HG03439 (cell line): ENCODE measurements around the gene OR2A42.
"Not testable (repeated sequence)": the region's sequence is repeated elsewhere in the genome, so short reads cannot be mapped to it uniquely, and the experiment has no call there.

Experiments used
- ATAC-seq: cut with Tn5 transposase; IDR thresholded peaks from one replicate; pipeline ENCODE4 v1.9.1; 2021; ENCODE audit warnings: mild to moderate bottlenecking, moderate library complexity; ENCODE audit not compliant: unreplicated experiment

The OR2A42 gene

DNA sequence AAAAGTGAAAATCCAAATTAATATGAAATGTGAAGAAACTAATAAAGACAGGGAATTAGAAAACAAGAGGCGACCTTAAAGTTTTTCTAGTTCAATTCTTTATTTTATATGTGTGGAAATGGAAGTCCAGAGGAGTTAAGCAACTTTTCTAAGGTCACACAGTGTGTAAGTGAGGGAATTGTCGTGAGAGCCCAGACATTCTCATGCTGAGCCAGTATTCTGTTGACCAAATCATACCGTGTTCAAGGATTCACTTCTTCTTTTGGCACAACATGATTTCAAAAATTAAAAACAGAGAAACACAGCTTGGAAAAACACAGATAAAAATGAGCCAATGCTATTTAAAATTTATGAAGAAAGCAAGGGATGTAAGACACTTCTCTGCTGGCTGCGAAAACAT is 12.5 kb downstream of the OR2A42 start:
- ATAC-seq = not testable (repeated sequence)

DNA sequence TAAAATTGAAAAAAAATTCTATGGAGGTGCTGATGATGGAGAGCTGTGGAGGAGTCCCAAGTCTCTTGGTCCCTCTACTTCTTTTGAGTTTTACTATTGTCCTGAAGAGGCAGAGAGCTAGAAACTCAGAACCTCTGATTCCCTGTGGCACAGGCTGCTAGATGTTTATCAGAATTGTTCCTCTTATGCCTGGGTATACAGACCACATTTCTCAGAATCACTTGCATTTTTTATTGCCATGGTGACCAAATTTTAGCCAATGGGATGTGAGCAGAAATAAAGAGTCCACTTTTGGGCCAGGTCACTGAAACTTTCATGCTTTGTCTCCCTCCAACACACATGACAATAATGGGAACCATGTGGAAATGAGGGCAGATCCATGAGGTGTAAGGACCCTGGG is 15.7 kb downstream of the OR2A42 start:
- not testable (repeated sequence) for ATAC-seq

DNA sequence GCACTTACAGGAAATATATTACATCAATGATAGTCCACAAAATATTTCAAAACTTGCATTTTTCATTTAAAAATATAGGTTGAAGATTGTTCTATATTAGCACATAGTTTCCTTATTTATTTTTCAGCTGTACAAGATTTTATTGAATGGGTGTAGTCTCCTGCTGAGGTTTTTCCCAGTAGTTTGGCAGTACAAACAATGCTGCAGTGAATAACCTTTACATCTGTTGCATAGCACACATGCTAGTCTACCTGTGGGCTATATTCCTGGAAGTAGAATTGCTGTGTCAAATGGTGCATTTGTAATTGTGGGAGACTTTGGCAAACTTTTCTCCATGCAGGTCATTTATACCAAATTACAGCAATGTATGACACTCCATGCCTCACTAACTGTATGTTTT is 18.9 kb downstream of the OR2A42 start:
- ATAC-seq = not testable (repeated sequence)

DNA sequence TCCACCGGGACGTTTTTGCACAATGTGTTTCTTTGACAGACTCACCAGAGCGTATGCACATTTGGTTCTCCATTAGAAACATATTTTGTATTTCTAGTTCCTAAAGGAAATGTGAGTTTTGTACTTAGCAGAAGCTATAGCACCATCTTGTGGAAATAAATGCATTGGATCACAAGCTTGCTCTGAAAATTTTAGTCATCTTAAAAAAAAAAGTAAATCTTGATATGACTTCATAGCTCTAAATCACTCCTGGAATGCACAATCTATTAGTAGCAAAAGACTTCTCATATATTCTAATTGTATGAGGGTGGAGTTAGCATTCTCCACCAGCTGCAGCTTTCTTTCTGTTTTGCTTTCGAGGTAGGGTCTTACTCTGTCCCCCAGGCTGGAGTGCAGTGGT is 20.3 kb downstream of the OR2A42 start:
- ATAC-seq = not testable (repeated sequence)

DNA sequence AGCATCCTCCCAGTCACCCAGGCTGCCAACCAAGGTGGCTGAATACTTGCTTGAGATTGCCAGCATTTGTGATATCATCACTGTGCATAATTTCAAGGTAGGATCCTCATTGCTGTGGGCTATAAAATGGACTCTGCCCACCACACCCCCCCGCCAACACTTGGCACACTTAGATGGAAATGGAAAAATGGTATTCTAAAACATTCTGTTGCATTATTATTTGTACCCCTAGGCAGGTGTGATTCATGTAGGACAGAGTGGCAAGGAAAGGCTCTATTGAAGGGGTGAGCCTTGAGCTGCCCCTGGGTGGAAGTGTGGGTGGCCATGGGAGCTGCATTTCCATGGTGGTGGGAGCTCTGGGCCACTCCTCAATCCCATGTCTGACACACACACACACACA is 20.8 kb downstream of the OR2A42 start:
- ATAC-seq = not testable (repeated sequence)

DNA sequence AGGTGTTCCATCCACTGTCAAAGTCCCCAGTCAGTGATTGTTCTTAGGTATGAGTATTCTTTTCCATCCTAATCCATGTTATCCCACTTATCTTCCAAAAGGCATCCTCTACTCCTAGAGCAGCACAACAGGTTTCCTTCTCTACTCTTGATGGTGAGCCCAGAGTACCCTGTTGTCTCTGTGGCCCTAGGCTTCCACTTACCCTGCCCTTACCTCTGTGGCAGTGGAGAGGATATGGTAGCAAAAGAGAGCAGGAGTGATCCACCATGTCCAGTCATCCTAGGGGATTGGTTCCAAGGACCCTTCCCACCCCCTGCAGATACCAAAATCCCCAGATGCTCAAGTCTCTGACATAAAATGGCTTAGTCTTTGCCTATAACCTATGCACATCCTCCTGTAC is 22.2 kb downstream of the OR2A42 start:
- not testable (repeated sequence) for ATAC-seq

DNA sequence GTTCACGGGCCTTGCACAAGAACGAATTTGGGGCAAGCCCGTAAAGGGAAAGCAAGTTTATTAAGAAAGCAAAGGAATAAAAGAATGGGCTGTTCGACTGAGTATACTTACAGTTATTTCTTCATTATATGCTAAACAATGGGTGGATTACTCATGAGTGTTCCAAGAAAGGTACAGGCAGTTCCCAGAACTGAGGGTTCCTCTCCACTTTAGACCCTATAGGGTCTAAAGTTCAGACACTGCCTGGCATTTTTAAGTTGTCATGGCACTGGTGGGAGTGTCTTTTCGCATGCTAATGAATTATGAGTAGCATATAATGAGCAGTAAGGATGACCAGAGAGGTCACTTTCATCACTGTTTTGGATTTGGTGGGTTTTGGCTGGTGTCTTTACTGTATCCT is 34.1 kb downstream of the OR2A42 start:
- ATAC-seq = not testable (repeated sequence)

DNA sequence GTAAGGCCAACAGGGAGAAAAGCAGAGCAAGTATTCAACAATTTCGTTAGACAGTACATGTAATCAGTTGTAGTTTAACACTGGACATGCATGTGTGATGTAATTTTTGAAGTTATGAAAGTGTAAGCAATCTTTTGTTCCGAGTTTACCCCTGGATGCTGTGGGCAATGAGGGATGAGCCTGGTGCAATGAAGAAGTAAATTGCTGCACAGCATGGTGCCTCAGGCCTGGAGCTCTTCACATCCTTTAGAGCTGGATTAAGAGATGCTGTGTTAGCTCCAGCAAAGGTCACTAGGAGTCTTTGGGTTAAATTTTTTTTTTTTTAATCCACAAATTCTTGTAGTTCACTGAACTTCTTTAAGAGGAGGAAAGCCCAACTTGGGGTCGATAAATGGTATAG is 36.3 kb downstream of the OR2A42 start:
- ATAC-seq = not testable (repeated sequence)

DNA sequence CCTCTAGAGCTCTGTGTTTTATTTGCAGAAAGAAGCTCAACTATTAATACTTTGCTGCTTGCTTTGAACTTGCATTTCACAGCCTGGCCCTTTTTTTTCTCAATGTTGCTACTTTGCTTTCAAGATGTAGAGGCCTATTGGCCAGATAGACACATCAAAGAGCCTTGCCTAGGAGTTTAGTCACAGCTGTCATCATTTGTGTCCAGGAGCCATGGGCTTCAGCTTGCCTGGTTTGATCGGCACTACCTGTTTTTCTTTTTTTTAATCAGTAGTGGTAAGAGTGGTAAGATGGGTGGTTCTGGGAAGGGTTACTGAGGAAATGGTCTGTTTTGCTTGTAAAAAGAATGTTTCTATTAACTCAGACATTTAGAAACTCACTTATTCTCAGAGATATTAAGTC is 37.4 kb downstream of the OR2A42 start:
- ATAC-seq = not testable (repeated sequence)

DNA sequence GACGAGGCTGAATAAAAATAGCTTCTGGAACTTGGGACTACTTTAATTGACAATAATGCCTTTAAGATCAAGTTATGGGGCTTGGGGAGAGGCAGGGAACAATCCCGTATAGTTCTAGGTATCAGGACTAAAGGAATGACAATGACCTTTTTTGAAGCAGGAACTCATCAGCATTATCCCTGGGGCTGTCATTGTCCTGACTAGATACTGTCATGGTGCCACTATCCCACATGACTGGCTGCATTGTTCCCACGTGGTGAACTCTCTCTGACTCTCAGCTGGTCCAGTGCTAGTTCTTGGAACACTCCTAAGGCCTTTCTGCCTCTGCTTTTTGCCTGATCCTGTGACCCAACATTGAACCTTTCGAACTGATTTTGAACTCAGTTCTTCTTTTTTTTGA is 40.5 kb downstream of the OR2A42 start:
- ATAC-seq = not testable (repeated sequence)

DNA sequence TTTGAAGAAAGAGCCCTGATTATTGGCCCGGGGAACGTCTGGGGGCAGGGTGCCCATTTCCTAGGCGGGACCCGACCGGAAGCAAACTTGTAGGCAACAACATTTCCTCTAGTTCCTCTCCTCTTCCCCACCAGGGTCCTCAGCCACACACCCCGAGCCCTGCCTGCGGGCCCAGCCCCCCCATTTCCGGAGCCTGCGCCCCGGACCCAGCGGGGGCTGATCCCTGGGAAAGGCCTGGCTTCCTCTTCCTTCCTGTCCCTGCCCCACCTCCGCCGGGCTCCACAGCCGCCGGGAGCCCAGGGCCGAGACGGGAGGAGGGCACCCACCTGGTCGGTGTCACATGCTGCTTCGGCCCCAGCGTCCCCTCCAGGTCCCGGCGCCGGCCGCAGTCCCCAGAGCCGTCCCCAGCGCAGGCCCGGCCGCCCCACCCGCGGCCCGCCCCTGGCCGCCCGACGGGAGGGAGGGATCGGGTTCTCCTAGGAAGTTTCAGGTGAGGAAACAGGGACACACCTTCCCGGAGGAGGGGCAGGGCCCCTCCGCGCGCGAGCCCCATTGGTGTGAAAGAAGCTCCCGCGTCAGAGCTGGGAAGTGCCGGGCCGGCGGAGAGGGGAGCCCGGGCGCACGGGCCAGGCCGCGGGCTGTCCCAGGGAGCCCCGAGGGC is 44.1 kb downstream of the OR2A42 start, which contains the start of gene ARHGEF35:
TSS of gene ARHGEF35 (minus strand) at position 622 of the 661 bp plus-strand sequence. CDS start 7,450 bp downstream, outside the sequence.
- ATAC-seq = peak; percentile 69

DNA sequence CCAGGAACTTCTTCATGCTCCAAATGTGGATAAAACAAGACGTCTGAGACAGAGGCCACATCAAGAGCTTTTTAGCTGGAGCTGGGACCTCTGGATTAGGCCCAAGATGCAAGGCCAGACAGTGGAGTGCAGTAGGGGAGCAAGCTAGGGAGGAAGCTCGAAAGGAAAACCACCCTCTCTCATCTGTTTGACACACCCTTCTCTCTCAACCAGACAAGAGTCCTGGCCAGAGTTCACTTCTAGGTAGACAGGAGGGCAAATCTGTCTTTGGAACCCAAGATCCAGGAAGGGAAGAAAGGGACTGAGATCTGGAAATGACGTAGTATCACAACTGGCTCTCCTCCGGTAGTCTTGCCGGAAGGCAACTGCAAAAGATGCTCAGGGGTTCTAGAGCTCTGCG is 45.0 kb downstream of the OR2A42 start:
- not testable (repeated sequence) for ATAC-seq

DNA sequence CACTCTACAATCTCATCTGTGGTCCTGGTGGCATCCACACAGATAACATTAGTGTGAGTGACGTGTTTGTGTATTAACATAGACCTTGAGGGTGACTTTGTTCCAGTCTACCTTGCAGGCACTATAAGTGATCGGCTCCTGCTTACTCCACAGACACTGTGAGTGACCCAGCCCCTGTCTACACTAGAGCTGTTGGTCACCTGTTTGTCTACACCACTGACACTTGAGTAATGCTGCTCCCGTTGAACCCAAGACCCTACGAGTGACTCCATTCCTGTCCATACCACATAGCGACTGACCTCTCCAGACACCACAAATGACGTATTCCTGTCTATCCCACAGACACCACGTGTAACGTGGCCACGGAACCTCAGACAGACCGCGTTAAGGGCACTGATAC is 45.6 kb downstream of the OR2A42 start:
- ATAC-seq = not testable (repeated sequence)

DNA sequence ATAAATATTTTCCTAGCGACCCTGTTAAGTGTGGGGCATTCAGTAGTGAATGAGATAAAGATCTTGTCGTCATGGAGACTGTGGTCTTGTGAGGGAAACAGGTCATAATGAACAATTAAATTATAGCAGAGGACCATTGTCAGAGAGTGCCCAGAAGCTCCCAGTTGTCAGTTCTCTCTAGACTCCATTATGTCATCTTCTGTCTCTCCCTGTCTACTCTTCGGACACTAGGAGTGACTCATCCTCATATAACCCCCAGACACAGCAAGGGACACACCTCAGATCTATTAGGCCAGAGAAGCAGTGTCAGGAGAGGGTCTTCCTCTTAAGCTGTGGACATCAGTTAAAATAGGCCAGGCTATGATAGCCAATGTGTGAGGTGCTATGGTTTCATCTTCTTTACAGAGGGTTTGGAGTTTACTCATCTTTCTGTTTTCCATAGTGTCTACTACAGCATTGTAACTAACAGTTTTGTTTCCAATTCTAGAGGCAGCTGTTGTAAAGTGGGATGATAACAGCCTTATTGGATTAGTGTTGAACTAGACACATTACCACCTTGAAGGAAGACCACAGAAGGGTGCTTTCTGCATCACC is 50.7 kb downstream of the OR2A42 start:
- ATAC-seq = not testable (repeated sequence)

DNA sequence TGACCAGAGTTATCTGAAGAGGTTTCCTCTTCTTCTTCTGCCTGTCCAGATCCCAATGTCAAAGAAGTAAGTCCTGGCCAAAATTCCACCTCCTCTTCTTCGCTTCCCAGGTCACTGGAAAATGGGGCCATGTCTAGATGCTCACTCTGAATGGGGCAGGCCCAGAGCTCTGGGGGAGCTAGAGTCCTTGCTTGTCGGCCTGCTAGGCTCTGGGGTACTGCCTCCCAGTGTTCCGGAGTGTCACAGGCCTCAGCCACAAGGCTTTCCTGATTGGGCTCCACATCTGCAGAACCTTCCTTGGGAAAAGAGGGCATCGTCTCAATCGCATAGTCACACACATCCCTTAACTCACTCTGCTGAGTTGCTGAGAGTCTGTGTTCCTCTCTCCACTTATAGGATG is 51.6 kb downstream of the OR2A42 start:
- not testable (repeated sequence) for ATAC-seq

DNA sequence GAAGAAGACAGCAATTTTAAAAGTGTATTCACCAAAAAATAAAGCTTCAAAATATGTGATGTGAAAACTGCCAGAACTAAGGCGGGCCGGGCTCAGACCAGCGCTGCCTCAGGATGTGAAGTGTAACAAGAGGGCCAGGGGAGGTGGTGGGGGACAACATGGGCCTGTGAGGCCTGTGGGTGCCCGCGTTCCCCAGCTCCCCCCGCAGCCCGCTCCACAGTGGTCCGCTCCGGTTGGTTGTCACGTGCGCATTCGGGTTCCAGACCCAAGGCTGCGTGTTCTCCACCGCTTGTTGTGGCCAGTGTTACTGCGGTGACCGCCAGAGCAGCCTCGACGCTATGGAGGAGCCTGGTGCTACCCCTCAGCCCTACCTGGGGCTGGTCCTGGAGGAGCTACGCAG is 56.2 kb downstream of the OR2A42 start, which contains the start of gene CTAGE4:
TSS of gene CTAGE4 (plus strand) at position 301 of the 400 bp plus-strand sequence. CDS start at position 339, 38 bp downstream.
- not testable (repeated sequence) for ATAC-seq

DNA sequence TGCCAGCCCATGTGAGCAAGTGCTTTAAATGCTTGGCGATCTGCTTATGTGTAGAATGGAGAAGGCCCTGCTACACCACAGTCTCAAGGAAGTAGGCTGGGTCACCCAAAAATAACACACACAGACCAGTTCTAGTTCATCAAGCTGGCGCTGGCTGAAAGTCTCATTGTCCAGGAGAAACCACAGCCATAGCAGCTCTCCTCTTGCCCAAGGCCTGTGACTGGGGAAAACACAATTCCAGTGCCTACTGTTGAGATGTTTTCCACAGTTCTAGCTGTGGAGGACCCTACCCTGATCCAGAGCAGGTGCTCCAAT is 60.3 kb downstream of the OR2A42 start:
- ATAC-seq = not testable (repeated sequence)

DNA sequence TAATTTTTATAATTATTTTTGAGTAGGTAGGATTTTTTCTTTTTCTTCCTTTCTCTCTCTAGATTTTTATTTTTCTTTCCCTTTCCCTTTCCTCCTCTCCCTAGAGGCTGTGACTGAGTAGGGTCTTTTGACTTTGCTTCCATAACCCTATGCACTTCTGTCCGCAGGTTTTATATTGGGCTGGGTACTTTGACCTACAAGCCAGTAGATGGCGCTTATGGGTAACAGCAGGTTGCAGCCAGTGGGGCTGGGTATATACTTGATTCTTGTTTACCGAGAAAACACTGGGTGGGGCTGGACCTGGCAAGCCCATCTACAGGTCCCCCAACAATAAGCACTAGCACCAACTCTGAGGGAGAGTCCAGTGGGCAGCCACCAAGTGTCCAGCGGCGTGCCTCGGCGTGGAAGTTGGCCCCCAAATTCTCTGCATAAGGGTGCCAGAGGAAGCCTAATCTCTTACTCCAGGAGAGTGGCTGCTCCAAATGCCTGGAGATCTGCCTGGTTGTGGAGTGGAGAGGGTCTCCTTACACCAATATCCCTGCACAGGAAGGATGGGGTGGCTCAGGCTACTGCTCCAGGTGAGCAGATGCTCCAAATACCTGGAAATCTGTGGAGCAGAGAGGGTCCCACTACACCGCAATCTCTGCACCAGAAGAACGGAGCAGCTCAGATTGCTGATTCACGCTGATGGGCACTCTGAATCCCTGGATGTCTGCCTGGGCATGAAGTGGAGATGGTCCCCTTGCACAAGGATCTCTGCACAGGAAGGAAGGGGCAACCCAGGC is 60.8 kb downstream of the OR2A42 start:
- peak; percentile 100 for ATAC-seq
